HEK293 (cell line): ENCODE measurements around the gene PTPRG.

Source experiments
- ZBTB26 ChIP-seq: fragments of 450-650 bp; formaldehyde crosslinking; optimal IDR thresholded peaks from 2 replicates; pipeline ENCODE3; 2016; ENCODE audit warnings: missing biosample characterization, mild to moderate bottlenecking, missing genetic modification characterization
- ZNF121 ChIP-seq: fragments of 450-650 bp; formaldehyde crosslinking; IDR thresholded peaks from 2 replicates; pipeline ENCODE4 v1.5.1; 2016; ENCODE audit warnings: missing biosample characterization, missing genetic modification characterization
- ZNF2 ChIP-seq: fragments of 450-650 bp; formaldehyde crosslinking; IDR thresholded peaks from 2 replicates; pipeline ENCODE4 v1.5.1; 2016; ENCODE audit warnings: missing biosample characterization, missing genetic modification characterization
- ZNF266 ChIP-seq: fragments of 450-650 bp; formaldehyde crosslinking; IDR thresholded peaks from 2 replicates; pipeline ENCODE4 v1.5.1; 2016; ENCODE audit warnings: missing biosample characterization, missing genetic modification characterization, low read depth
- ZNF292 ChIP-seq: fragments of 450-650 bp; formaldehyde crosslinking; IDR thresholded peaks from 2 replicates; pipeline ENCODE4 v1.5.1; 2016; ENCODE audit warnings: low read depth, missing biosample characterization, missing genetic modification characterization, borderline replicate concordance
- ZSCAN23 ChIP-seq: fragments of 450-650 bp; formaldehyde crosslinking; IDR thresholded peaks from 2 replicates; pipeline ENCODE4 v1.5.1; 2016; ENCODE audit warnings: missing biosample characterization, missing genetic modification characterization
- TF ChIP-seq, protein P1 (sequence below): fragments of 450-650 bp; formaldehyde crosslinking; IDR thresholded peaks from 2 replicates; pipeline ENCODE4 v1.5.1; 2016; ENCODE audit warnings: missing biosample characterization, missing genetic modification characterization
- TF ChIP-seq, protein P2 (sequence below): fragments of 450-650 bp; formaldehyde crosslinking; IDR thresholded peaks from 2 replicates; pipeline ENCODE4 v1.5.1; 2016; ENCODE audit warnings: missing biosample characterization, missing genetic modification characterization, low read depth

DNA sequence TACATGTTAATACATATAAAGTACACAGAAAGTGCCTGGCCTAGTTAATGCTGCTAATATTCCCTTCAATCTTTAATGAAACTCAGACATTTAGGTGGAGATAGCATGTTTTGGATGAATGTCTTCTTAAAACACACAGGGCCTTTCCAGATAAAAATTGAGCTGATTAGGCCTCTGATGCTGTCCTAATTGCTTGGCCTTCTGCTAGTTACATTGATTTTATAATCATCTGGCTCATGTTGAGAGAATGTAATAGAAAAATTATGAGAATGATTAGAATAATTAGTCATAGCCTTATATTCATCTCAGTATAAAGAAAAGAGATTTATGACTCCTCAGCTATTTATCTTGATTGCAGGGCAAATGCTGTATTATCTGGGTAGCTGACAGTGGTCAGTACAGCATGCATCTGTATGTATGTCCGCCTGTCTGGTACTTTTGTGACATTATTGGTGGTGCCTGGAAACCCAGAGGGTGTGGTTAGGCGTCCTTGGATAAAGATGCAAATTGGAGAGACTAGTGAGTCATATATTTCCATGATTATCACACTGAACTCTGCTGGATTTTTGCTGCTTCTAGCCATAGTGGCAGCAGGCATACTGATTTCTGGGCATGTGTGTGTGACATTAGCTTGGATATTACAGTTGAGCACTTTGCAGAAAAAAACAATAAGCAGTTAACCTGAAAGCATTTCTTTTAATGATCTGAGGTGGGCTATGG lies 691.2 kb downstream of the PTPRG start:
- TF ChIP-seq, protein P1, sequence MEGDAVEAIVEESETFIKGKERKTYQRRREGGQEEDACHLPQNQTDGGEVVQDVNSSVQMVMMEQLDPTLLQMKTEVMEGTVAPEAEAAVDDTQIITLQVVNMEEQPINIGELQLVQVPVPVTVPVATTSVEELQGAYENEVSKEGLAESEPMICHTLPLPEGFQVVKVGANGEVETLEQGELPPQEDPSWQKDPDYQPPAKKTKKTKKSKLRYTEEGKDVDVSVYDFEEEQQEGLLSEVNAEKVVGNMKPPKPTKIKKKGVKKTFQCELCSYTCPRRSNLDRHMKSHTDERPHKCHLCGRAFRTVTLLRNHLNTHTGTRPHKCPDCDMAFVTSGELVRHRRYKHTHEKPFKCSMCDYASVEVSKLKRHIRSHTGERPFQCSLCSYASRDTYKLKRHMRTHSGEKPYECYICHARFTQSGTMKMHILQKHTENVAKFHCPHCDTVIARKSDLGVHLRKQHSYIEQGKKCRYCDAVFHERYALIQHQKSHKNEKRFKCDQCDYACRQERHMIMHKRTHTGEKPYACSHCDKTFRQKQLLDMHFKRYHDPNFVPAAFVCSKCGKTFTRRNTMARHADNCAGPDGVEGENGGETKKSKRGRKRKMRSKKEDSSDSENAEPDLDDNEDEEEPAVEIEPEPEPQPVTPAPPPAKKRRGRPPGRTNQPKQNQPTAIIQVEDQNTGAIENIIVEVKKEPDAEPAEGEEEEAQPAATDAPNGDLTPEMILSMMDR (tag by site-specific recombination) = no peak
- no peak for TF ChIP-seq ZBTB26 (tag by site-specific recombination)
- no peak for TF ChIP-seq ZNF121
- TF ChIP-seq ZSCAN23 (tag by site-specific recombination) = no peak
- TF ChIP-seq ZNF292 = no peak
- TF ChIP-seq, protein P2, sequence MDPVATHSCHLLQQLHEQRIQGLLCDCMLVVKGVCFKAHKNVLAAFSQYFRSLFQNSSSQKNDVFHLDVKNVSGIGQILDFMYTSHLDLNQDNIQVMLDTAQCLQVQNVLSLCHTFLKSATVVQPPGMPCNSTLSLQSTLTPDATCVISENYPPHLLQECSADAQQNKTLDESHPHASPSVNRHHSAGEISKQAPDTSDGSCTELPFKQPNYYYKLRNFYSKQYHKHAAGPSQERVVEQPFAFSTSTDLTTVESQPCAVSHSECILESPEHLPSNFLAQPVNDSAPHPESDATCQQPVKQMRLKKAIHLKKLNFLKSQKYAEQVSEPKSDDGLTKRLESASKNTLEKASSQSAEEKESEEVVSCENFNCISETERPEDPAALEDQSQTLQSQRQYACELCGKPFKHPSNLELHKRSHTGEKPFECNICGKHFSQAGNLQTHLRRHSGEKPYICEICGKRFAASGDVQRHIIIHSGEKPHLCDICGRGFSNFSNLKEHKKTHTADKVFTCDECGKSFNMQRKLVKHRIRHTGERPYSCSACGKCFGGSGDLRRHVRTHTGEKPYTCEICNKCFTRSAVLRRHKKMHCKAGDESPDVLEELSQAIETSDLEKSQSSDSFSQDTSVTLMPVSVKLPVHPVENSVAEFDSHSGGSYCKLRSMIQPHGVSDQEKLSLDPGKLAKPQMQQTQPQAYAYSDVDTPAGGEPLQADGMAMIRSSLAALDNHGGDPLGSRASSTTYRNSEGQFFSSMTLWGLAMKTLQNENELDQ = no peak
- no peak for TF ChIP-seq ZNF2 (tag by site-specific recombination)
- no peak for TF ChIP-seq ZNF266 (tag by site-specific recombination)
